ENCODE measurements around the gene ZDHHC8. TPM values are rescaled to one million over a fixed set of nuclear protein-coding genes. Genes with fewer than 3 reads are reported as not detected.

ZDHHC8 gene
- total and polyA plus RNA-seq, 2 donors = 3.5 to 38.8 TPM

DNA sequence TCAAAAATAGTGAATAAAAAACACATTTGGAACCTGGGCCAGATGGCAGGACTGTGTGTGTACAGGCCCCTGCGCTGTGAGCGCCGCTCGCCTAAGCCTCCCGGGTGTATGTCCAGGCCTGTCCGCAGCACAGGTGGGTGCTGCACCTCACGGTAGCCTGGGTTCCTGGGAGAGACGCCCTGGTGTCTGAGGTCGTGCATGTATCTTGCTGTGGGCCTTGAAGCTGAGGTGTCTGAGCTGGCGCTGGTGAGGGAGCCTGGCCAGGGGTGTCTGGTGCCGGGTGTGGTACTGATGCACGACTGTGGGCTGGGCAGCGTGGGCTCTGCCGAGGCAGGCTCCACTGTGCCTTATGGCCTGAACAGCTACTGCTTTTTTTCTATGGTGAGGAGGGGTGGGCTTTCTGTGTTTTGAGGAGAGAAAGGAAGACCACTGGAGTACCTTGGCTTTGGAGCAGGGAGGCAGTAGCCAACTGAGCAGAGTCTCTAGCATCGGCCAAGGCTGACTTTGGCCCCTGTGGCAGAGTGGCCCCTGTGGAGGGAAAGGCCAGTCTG, 4.2 kb upstream of the ZDHHC8 start:
- no peak for DNase-seq (ENCODE audit: extremely low spot score)
- H3K27ac ChIP-seq (ENCODE audit: low read depth) = no peak overlapping the region
- 86% methylated on average over 15 of the region's 15 CpGs for whole genome bisulfite sequencing
- H3K4me1 ChIP-seq (ENCODE audit: insufficient read depth) = no peaks in the 10 kb centered on the region
- H3K36me3 ChIP-seq (ENCODE audit: insufficient read depth) = peaks cover 6% of the 10 kb centered on the region
- no peak overlapping the region for H3K4me3 ChIP-seq (ENCODE audit: low read depth, low read length)

DNA sequence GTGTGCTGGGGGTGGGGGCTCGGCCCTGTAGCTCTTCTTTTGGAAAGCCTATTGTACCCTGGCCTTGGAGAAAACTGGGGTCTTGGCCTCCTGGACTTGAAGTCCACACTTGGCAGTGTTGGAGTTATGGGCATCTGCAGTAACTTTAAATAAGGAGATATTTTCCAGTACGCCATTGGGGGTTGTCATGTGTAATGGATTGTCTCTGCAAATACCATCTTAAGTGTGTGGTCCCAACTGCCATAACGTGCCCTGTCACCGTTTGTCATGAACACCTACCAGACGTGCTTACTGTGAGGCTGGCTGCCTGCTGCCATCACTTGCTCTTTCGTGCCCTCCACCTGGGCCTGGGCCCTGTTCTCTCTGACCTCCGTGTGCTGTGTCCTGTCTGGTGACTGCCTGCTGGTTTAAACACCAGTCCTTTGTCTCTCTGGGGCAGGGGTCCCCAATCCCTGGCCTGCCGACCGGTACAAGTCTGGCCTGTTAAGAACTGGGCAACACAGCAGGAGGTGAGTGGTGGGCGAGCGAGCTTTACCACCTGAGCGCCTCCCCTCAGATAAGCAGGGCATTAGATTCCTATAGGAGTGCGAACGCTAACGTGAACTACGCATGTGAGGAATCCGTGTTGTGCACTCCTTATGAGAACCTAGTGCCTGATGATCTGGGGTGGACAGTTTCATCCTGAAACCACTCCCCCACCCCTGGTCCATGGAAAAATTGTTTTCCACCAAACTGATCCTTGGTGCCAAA, 3.6 kb upstream of the ZDHHC8 start:
- peaks cover 4% of the 10 kb centered on the region for H3K4me1 ChIP-seq (ENCODE audit: insufficient read depth)
- H3K27ac ChIP-seq (ENCODE audit: low read depth) = no peak overlapping the region
- H3K36me3 ChIP-seq (ENCODE audit: insufficient read depth) = peaks cover 6% of the 10 kb centered on the region
- 73% methylated on average over 17 of the region's 17 CpGs for WGBS
- no peak overlapping the region for H3K4me3 ChIP-seq (ENCODE audit: low read depth, low read length)
- DNase-seq (ENCODE audit: extremely low spot score) = no peak

DNA sequence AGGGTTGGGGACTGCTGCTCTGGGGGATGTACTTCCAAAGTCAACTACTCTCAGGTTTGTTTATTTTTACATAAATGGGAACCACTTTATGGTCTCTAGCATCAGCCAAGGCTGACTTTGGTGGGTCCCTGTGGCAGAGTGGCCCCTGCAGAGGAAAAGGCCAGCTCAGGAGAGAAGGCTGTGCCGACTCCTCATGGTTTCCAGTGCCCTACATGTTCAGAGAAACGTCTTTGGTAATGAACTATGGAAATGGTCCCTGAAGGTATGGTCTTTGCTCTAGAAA, 3.0 kb upstream of the ZDHHC8 start:
- Histone ChIP-seq H3K4me3 (ENCODE audit: low read depth, low read length) (no peak overlapping the region), H3K36me3 (ENCODE audit: insufficient read depth) (peaks cover 6% of the 10 kb centered on the region), H3K4me1 (ENCODE audit: insufficient read depth) (peaks cover 4% of the 10 kb centered on the region), H3K27ac (ENCODE audit: low read depth) (no peak overlapping the region)
- no peak for DNase-seq (ENCODE audit: extremely low spot score)
- WGBS = 54% methylated on average over 2 of the region's 2 CpGs

GRCh38 chr22:20128902-20129746, 2.5 kb upstream of the ZDHHC8 start:
- DNase-seq (ENCODE audit: extremely low spot score) = no peak
- Histone ChIP-seq H3K4me3 (ENCODE audit: low read depth, low read length) (no peak overlapping the region), H3K36me3 (ENCODE audit: insufficient read depth) (peaks cover 6% of the 10 kb centered on the region), H3K4me1 (ENCODE audit: insufficient read depth) (peaks cover 4% of the 10 kb centered on the region), H3K27ac (ENCODE audit: low read depth) (no peak overlapping the region)
- 34% methylated on average over 18 of the region's 18 CpGs for WGBS

DNA sequence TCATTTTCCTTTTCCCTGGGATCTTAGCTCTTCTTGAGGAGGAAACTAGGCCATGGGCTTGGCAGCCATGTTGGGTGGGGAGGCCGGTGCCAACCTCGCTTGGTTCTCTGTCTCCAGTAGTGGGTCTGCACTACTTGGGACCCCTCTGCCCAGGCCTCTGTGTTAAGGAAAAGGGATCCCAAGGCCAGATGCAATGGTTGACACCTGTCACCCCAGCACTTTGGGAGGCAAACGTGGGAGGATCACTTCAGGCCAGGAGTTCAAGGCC, 1.9 kb upstream of the ZDHHC8 start:
- 85% methylated on average over 3 of the region's 3 CpGs for WGBS
- no peak overlapping the region for H3K27ac ChIP-seq (ENCODE audit: low read depth)
- no peak for DNase-seq (ENCODE audit: extremely low spot score)
- peaks cover 6% of the 10 kb centered on the region for H3K36me3 ChIP-seq (ENCODE audit: insufficient read depth)
- no peak overlapping the region for H3K4me3 ChIP-seq (ENCODE audit: low read depth, low read length)
- H3K4me1 ChIP-seq (ENCODE audit: insufficient read depth) = peaks cover 4% of the 10 kb centered on the region

DNA sequence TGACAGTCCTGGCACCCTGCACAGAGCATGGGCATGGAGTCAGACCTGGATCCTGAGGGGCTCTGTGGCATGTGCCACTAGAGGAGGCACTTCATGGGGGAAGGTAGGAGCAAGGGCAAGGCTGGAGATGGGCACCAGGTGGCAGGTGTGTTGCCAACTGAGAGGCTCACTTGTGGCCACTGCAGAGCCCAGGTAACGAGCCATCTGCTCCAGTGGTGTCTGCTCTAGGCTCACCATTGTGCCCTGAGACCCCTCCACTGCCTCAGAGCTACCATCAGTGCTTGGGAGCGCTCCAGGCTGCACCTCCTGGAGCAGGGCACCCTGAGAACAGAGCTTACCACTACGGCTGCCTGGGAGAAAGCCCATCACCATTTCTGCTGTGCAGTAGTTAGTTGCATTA, 1.3 kb upstream of the ZDHHC8 start:
- no peak overlapping the region for H3K4me3 ChIP-seq (ENCODE audit: low read depth, low read length)
- WGBS = 75% methylated on average over 3 of the region's 3 CpGs
- DNase-seq (ENCODE audit: extremely low spot score) = no peak

GRCh38 chr22:20130731-20131596, 640 bp upstream of the ZDHHC8 start:
- H3K27ac ChIP-seq (ENCODE audit: low read depth) = peak overlapping the region; percentile 93
- H3K4me3 ChIP-seq (ENCODE audit: low read depth, low read length) = peak overlapping the region; percentile 97
- WGBS = 4% methylated on average over 70 of the region's 70 CpGs
- DNase-seq (ENCODE audit: extremely low spot score) = peak; percentile 33
- peaks cover 4% of the 10 kb centered on the region for H3K4me1 ChIP-seq (ENCODE audit: insufficient read depth)
- peaks cover 2% of the 10 kb centered on the region for H3K36me3 ChIP-seq (ENCODE audit: insufficient read depth)

More for the DNA sequence above, 1.3 kb upstream of the ZDHHC8 start:
- H3K4me1 ChIP-seq (ENCODE audit: insufficient read depth) = peaks cover 4% of the 10 kb centered on the region
- H3K27ac ChIP-seq (ENCODE audit: low read depth) = no peak overlapping the region
- peaks cover 6% of the 10 kb centered on the region for H3K36me3 ChIP-seq (ENCODE audit: insufficient read depth)

GRCh38 chr22:20131859-20132685, 468 bp downstream of the ZDHHC8 start:
- Histone ChIP-seq H3K36me3 (ENCODE audit: insufficient read depth) (peaks cover 2% of the 10 kb centered on the region), H3K4me1 (ENCODE audit: insufficient read depth) (peaks cover 4% of the 10 kb centered on the region), H3K4me3 (ENCODE audit: low read depth, low read length) (peak overlapping the region; percentile 97), H3K27ac (ENCODE audit: low read depth) (no peak overlapping the region)
- under 1% methylated on average over 72 of the region's 72 CpGs for WGBS
- no peak for DNase-seq (ENCODE audit: extremely low spot score)

- DNase-seq (ENCODE audit: extremely low spot score) = no peak
- no peak overlapping the region for H3K27ac ChIP-seq (ENCODE audit: low read depth)
- H3K4me1 ChIP-seq (ENCODE audit: insufficient read depth) = peaks cover 4% of the 10 kb centered on the region
- peak overlapping the region; percentile 97 for H3K4me3 ChIP-seq (ENCODE audit: low read depth, low read length)
- no peaks in the 10 kb centered on the region for H3K36me3 ChIP-seq (ENCODE audit: insufficient read depth)
- 55% methylated on average over 16 of the region's 16 CpGs for whole genome bisulfite sequencing
Observed at GRCh38 chr22:20132686-20133246, 1.2 kb downstream of the ZDHHC8 start.

DNA sequence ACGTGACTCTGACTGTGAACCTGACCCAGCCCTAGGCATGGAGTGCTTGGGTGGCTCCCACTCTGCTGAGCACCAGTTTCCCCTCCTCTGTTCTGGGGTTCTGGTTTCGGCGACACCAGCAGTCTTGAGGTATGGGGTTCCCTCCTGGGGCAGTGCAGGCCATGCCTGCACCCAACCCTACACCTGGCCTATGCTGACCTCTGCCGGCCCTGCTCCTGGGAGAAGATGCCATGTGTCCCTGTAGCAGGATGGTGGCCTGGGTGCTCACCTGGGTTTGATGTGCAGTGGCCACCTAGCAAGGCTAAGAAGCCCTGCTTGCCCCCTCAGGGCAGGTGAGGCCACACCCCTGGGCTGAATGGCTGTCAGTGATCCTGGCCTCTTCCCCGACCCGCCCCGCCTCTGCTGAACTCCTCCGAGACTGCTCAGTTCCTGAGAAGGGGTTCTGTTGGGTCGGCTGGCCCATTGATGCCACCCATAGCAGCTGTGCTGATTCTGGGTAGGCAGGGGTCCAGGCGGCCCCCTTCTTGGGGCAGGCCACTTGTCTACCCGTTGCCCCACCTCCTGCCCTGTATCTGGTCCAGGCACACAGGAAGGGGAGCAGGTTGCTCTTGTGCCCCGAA, 2.4 kb downstream of the ZDHHC8 start:
- Histone ChIP-seq H3K27ac (ENCODE audit: low read depth) (no peak overlapping the region), H3K4me1 (ENCODE audit: insufficient read depth) (peaks cover 4% of the 10 kb centered on the region), H3K36me3 (ENCODE audit: insufficient read depth) (no peaks in the 10 kb centered on the region), H3K4me3 (ENCODE audit: low read depth, low read length) (no peak overlapping the region)
- 80% methylated on average over 12 of the region's 12 CpGs for WGBS
- DNase-seq (ENCODE audit: extremely low spot score) = no peak

DNA sequence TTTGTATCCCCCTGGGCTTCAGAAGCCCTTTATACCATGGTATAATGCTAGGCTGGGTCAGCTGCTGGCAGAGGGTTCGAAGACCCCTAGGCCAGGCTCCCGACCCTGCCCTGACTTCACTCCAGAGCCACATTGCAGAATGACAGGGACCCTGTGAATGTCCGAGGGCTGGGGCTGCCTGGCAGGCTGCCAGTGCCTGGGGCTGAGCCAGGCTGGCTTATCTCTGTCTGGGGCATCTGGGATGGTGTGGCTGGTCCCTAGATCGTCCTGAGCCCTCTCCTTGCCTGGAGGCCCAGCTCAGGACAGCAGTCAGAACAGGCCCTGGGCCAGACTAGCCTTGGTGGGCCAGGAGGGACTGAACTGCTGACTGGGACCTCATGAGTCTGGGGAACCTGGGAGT, 3.7 kb downstream of the ZDHHC8 start:
- DNase-seq (ENCODE audit: extremely low spot score) = no peak
- Histone ChIP-seq H3K27ac (ENCODE audit: low read depth) (no peak overlapping the region), H3K36me3 (ENCODE audit: insufficient read depth) (no peaks in the 10 kb centered on the region), H3K4me3 (ENCODE audit: low read depth, low read length) (no peak overlapping the region), H3K4me1 (ENCODE audit: insufficient read depth) (peaks cover 4% of the 10 kb centered on the region)
- 50% methylated on average over 4 of the region's 4 CpGs for WGBS

- Histone ChIP-seq H3K36me3 (ENCODE audit: insufficient read depth) (no peaks in the 10 kb centered on the region), H3K4me1 (ENCODE audit: insufficient read depth) (peaks cover 4% of the 10 kb centered on the region), H3K27ac (ENCODE audit: low read depth) (no peak overlapping the region), H3K4me3 (ENCODE audit: low read depth, low read length) (no peak overlapping the region)
- WGBS = 78% methylated on average over 25 of the region's 25 CpGs
- DNase-seq (ENCODE audit: extremely low spot score) = no peak
Observed at GRCh38 chr22:20135806-20136602, 4.4 kb downstream of the ZDHHC8 start.
